SU-DHL-6 (cell line): ENCODE measurements around the gene TAF12.

ENCODE experiments used
- H2AFZ ChIP-seq: fragments of 200-600 bp; sonication (generic); 2 replicates; pipeline ENCODE4 v1.6.1; 2014; ENCODE audit warnings: low read depth, mild to moderate bottlenecking, moderate library complexity, mixed read lengths, antibody characterized with exemption, low read length; ENCODE audit not compliant: severe bottlenecking
- H3F3A ChIP-seq: fragments of 200-600 bp; shearing (Covaris generic); 2 replicates; pipeline ENCODE4 v1.6.0; 2016; ENCODE audit warnings: antibody characterized with exemption, mild to moderate bottlenecking; ENCODE audit not compliant: insufficient read depth
- H3K27ac ChIP-seq: fragments of 200-600 bp; sonication (generic); 2 replicates; pipeline ENCODE4 v1.5.1; 2016; ENCODE audit warnings: low read depth, mild to moderate bottlenecking, low read length, moderate library complexity, mixed read lengths
- H3K27me3 ChIP-seq: fragments of 200-600 bp; sonication (generic), shearing (Covaris generic); 2 replicates; pipeline ENCODE4 v1.6.0; 2014; ENCODE audit warnings: mild to moderate bottlenecking, low read length
- H3K36me3 ChIP-seq: fragments of 200-600 bp; sonication (generic); 2 replicates; pipeline ENCODE4 v1.6.1; 2014; ENCODE audit warnings: mild to moderate bottlenecking, low read length, mixed read lengths
- H3K4me2 ChIP-seq: fragments of 300-600, 200-600 bp; shearing (Covaris generic), sonication (generic); 2 replicates; pipeline ENCODE4 v1.6.0; 2014; ENCODE audit warnings: low read length, low read depth, mild to moderate bottlenecking; ENCODE audit not compliant: poor library complexity, severe bottlenecking
- H3K4me3 ChIP-seq: fragments of 200-600 bp; sonication (generic); 2 replicates; pipeline ENCODE4 v1.5.1; 2014; ENCODE audit warnings: antibody characterized with exemption, low read length, mild to moderate bottlenecking, mixed read lengths; ENCODE audit not compliant: insufficient read depth, poor library complexity, severe bottlenecking
- H3K79me2 ChIP-seq: fragments of 200-600 bp; sonication (generic); 2 replicates; pipeline ENCODE4 v1.6.1; 2014; ENCODE audit warnings: mild to moderate bottlenecking, low read length, moderate library complexity; ENCODE audit not compliant: insufficient read depth
- H3K9ac ChIP-seq: fragments of 200-600 bp; sonication (generic); 2 replicates; pipeline ENCODE4 v1.7.0; 2014; ENCODE audit warnings: mild to moderate bottlenecking, low read length
- H3K9me2 ChIP-seq: fragments of 200-600 bp; sonication (generic); replicated peaks from 2 replicates; pipeline ENCODE4 v1.6.1; 2014; ENCODE audit warnings: low read length; ENCODE audit not compliant: insufficient read depth
- H3K9me3 ChIP-seq: fragments of 200-600 bp; sonication (generic); 2 replicates; pipeline ENCODE4 v1.6.1; 2014; ENCODE audit warnings: low read length, mixed read lengths; ENCODE audit not compliant: insufficient read depth
- H4K20me1 ChIP-seq: fragments of 200-600 bp; sonication (generic); 2 replicates; pipeline ENCODE4 v1.6.1; 2014; ENCODE audit warnings: low read depth, mild to moderate bottlenecking, antibody characterized with exemption, low read length, moderate library complexity, mixed read lengths
- CTCF ChIP-seq: fragments of 200-600 bp; sonication (generic); IDR thresholded peaks from one replicate; pipeline ENCODE4 v1.5.1; 2017; ENCODE audit warnings: antibody characterized with exemption, mild to moderate bottlenecking, low read length, moderate library complexity; ENCODE audit not compliant: insufficient read depth, poor library complexity, severe bottlenecking
- EZH2phosphoT487 ChIP-seq: fragments of 200-600 bp; sonication (generic), shearing (Covaris generic); conservative IDR thresholded peaks from 2 replicates; pipeline ENCODE4 v1.6.1; 2018; ENCODE audit warnings: mild to moderate bottlenecking, antibody characterized with exemption, low read length, moderate library complexity, mixed read lengths

TAF12 gene

GRCh38 chr1:28632560-28632959 is 10.3 kb downstream of the TAF12 start:
- Histone ChIP-seq H4K20me1 (no peaks in the 10 kb centered on the region), H3K27ac (no peak overlapping the region), H3K79me2 (0 out of 2 replicates have a peak, but pooled peaks cover 3% of the 10 kb centered on the region), H3K9me2 (no peaks in the 10 kb centered on the region), H3K27me3 (no peaks in the 10 kb centered on the region), H3K9me3 (no peaks in the 10 kb centered on the region), H3K36me3 (no peaks in the 10 kb centered on the region), H3K4me2 (no peak overlapping the region), H3K9ac (no peak overlapping the region), H3K4me3 (no peak overlapping the region), H2AFZ (no peak overlapping the region), H3F3A (no peaks in the 10 kb centered on the region)
- TF ChIP-seq EZH2phosphoT487 (no peak), CTCF (no peak)

GRCh38 chr1:28631713-28632112 is 11.2 kb downstream of the TAF12 start:
- Histone ChIP-seq H3K9me2 (no peaks in the 10 kb centered on the region), H3K4me2 (no peak overlapping the region), H3K36me3 (no peaks in the 10 kb centered on the region), H3K79me2 (0 out of 2 replicates have a peak, but pooled peaks cover 3% of the 10 kb centered on the region), H3K4me3 (no peak overlapping the region), H3K27me3 (no peaks in the 10 kb centered on the region), H3F3A (no peaks in the 10 kb centered on the region), H3K9ac (no peak overlapping the region), H3K9me3 (no peaks in the 10 kb centered on the region), H2AFZ (no peak overlapping the region), H4K20me1 (no peaks in the 10 kb centered on the region), H3K27ac (no peak overlapping the region)
- no peak for TF ChIP-seq EZH2phosphoT487
- no peak for TF ChIP-seq CTCF

- no peaks in the 10 kb centered on the region for H3F3A ChIP-seq
- no peaks in the 10 kb centered on the region for H3K9me3 ChIP-seq
- no peaks in the 10 kb centered on the region for H3K27me3 ChIP-seq
- no peak overlapping the region for H3K27ac ChIP-seq
- H3K79me2 ChIP-seq, result no peaks in the 10 kb centered on the region
- H3K4me2 ChIP-seq, result no peak overlapping the region
- H3K36me3 ChIP-seq, result 0 out of 2 replicates have a peak, but pooled peaks cover 3% of the 10 kb centered on the region
- no peak overlapping the region for H3K9ac ChIP-seq
- TF ChIP-seq CTCF, result no peak
- TF ChIP-seq EZH2phosphoT487, result no peak
- no peaks in the 10 kb centered on the region for H3K9me2 ChIP-seq
- no peak overlapping the region for H2AFZ ChIP-seq
- H4K20me1 ChIP-seq, result no peaks in the 10 kb centered on the region
- no peak overlapping the region for H3K4me3 ChIP-seq
Measured at GRCh38 chr1:28613175-28613574, 29.7 kb downstream of the TAF12 start.

- no peak for TF ChIP-seq EZH2phosphoT487
- TF ChIP-seq CTCF, result no peak
- Histone ChIP-seq H2AFZ (no peak overlapping the region), H3K9me2 (no peaks in the 10 kb centered on the region), H3K4me2 (no peak overlapping the region), H3F3A (0 out of 2 replicates have a peak, but pooled peaks cover 4% of the 10 kb centered on the region), H3K36me3 (no peaks in the 10 kb centered on the region), H3K9ac (no peak overlapping the region), H3K4me3 (no peak overlapping the region), H4K20me1 (no peaks in the 10 kb centered on the region), H3K27ac (no peak overlapping the region), H3K79me2 (no peaks in the 10 kb centered on the region), H3K27me3 (no peaks in the 10 kb centered on the region), H3K9me3 (no peaks in the 10 kb centered on the region)
Measured at GRCh38 chr1:28606771-28607170, 36.1 kb downstream of the TAF12 start.
